Measurements from ENCODE around the gene RAPGEF2.
"Not testable (repeated sequence)": the region's sequence is repeated elsewhere in the genome, so short reads cannot be mapped to it uniquely, and the experiment has no call there.

Gene RAPGEF2

GRCh38 chr4:159312236-159312635 is 209.4 kb downstream of the RAPGEF2 start:
- CTCF ChIA-PET, result interaction anchor here (0.7 kb wide), 1 partner anchor 44 kb away, joined by 3 read pairs; no protein-coding TSS in a partner anchor
- H3K36me3 ChIP-seq (ENCODE audit: control insufficient read depth in 2 of 2, insufficient read depth in 1 of 2, low read length in 2 of 2), result peaks cover 0 to 16% of the 10 kb centered on the region in 2 experiments; a peak in 1 of 3 replicates
- no peaks in the 10 kb centered on the region for H3K4me1 ChIP-seq (ENCODE audit: control insufficient read depth, insufficient read depth, low read length)
- POLR2A ChIA-PET, result no interaction called here
- H3K4me3 ChIP-seq (ENCODE audit: low read depth, low read length), result no peak overlapping the region
- TF ChIP-seq ZNF549 (tag by site-specific recombination; IDR thresholded peaks at IDR 0.05) (no peak), MEIS1 (CRISPR knock-in tag; IDR thresholded peaks at IDR 0.05; ENCODE audit: borderline replicate concordance) (no peak), ZBTB20 (tag by site-specific recombination; IDR thresholded peaks at IDR 0.05) (no peak), TCF7L2 (IDR thresholded peaks at IDR 0.05; ENCODE audit: borderline replicate concordance, low read depth, low read length) (no peak), AEBP2 (tag by site-specific recombination; IDR thresholded peaks at IDR 0.05; ENCODE audit: borderline replicate concordance) (no peak), ZNF48 (tag by site-specific recombination; IDR thresholded peaks at IDR 0.05) (no peak), ZNF473 (tag by site-specific recombination; IDR thresholded peaks at IDR 0.05) (no peak), HOXC10 (CRISPR knock-in tag; IDR thresholded peaks at IDR 0.05) (no peak), ZSCAN23 (tag by site-specific recombination; IDR thresholded peaks at IDR 0.05) (no peak)
- no peak overlapping the region for H3K27ac ChIP-seq (ENCODE audit: extremely low read depth, low read depth, low read length)
- no peaks in the 10 kb centered on the region for H3K9me3 ChIP-seq (ENCODE audit: control insufficient read depth, insufficient read depth, low read depth, low read length)

- POLR2A ChIA-PET; H3K4me1 ChIP-seq (ENCODE audit: control insufficient read depth, insufficient read depth, low read length); CTCF ChIA-PET; H3K9me3 ChIP-seq (ENCODE audit: control insufficient read depth, insufficient read depth, low read depth, low read length); H3K4me3 ChIP-seq (ENCODE audit: low read depth, low read length); H3K27ac ChIP-seq (ENCODE audit: extremely low read depth, low read depth, low read length): not testable (repeated sequence)
- peaks cover 0 to 21% of the 10 kb centered on the region in 2 experiments; a peak in 1 of 3 replicates for H3K36me3 ChIP-seq (ENCODE audit: control insufficient read depth in 2 of 2, insufficient read depth in 1 of 2, low read length in 2 of 2)
- TF ChIP-seq ZNF654 (tag by site-specific recombination; IDR thresholded peaks at IDR 0.05; ENCODE audit: low read depth), result peak; percentile 17; the same call in 1 of the 2 replicates
Measured at GRCh38 chr4:159315879-159316278, 213.0 kb downstream of the RAPGEF2 start.

GRCh38 chr4:159317203-159317602 is 214.3 kb downstream of the RAPGEF2 start:
- Histone ChIP-seq H3K36me3 (ENCODE audit: control insufficient read depth in 2 of 2, insufficient read depth in 1 of 2, low read length in 2 of 2) (peaks cover 0 to 31% of the 10 kb centered on the region in 2 experiments; a peak in 1 of 3 replicates), H3K9me3 (ENCODE audit: control insufficient read depth, insufficient read depth, low read depth, low read length) (no peaks in the 10 kb centered on the region), H3K4me3 (ENCODE audit: low read depth, low read length) (no peak overlapping the region), H3K27ac (ENCODE audit: extremely low read depth, low read depth, low read length) (no peak overlapping the region), H3K4me1 (ENCODE audit: control insufficient read depth, insufficient read depth, low read length) (no peaks in the 10 kb centered on the region)
- ChIA-PET CTCF (interaction anchor here (0.7 kb wide), 1 partner anchor 141 kb away, joined by 3 read pairs; no protein-coding TSS in a partner anchor), POLR2A (no interaction called here)
- TF ChIP-seq ZNF624 (tag by site-specific recombination; IDR thresholded peaks at IDR 0.05) (no peak), ZNF658 (tag by site-specific recombination; IDR thresholded peaks at IDR 0.05) (no peak), ZBTB6 (tag by site-specific recombination; IDR thresholded peaks at IDR 0.05) (no peak), ZNF366 (tag by site-specific recombination; conservative IDR thresholded peaks at IDR 0.05) (no peak), ZNF426 (tag by site-specific recombination; IDR thresholded peaks at IDR 0.05) (no peak), ZNF518A (tag by site-specific recombination; conservative IDR thresholded peaks at IDR 0.05; ENCODE audit: low read depth) (no peak), ZNF274 (IDR thresholded peaks at IDR 0.05; ENCODE audit: low read length) (no peak), ZNF274 (tag by site-specific recombination; IDR thresholded peaks at IDR 0.05; ENCODE audit: borderline replicate concordance) (no peak), SP3 (tag by site-specific recombination; IDR thresholded peaks at IDR 0.05) (no peak), ZNF132 (tag by site-specific recombination; IDR thresholded peaks at IDR 0.05; ENCODE audit: borderline replicate concordance) (no peak)

Data from HEK293 (cell line).